Body of pancreas (tissue), 4 donors: ENCODE measurements around the gene COG3. TPM values are rescaled to one million over a fixed set of nuclear protein-coding genes. Genes with fewer than 3 reads are reported as not detected.
"Not testable (repeated sequence)": the region's sequence is repeated elsewhere in the genome, so short reads cannot be mapped to it uniquely, and the experiment has no call there.

Experiments used
- ATAC-seq: fragments of 150-250 bp; one replicate; pipeline ENCODE4 v1.9.1; 2016
- DNase-seq, 4 donors: peaks; one replicate each; pipeline ENCODE4 v3.0.0-alpha.2; 2019
- H3K27ac ChIP-seq, 4 donors: fragments of 200-600 bp; sonication (generic); 1 replicate in 3 of 4; 2 replicates in 1 of 4; pipeline versions ENCODE4 v1.5.1 to v1.6.1; 2016 to 2019; ENCODE audit warnings: mild to moderate bottlenecking in 1 of 4, mixed read lengths in 1 of 4, moderate library complexity in 1 of 4
- H3K27me3 ChIP-seq, 2 donors: fragments of 200-600 bp; sonication (generic); one replicate each; pipeline ENCODE4 v1.6.0; 2016; ENCODE audit warnings: mild to moderate bottlenecking in 1 of 2
- H3K36me3 ChIP-seq, 2 donors: fragments of 200-600 bp; sonication (generic); replicated peaks in 1 of 2; 2 replicates each; pipeline ENCODE4 v1.5.1; 2016; ENCODE audit warnings: low read depth in 2 of 2; ENCODE audit not compliant: insufficient read depth in 1 of 2
- H3K4me1 ChIP-seq: fragments of 200-600 bp; sonication (generic); one replicate; pipeline ENCODE4 v1.6.0; 2016
- H3K4me3 ChIP-seq, 2 donors: fragments of 200-600 bp; sonication (generic); 1 replicate in 1 of 2; 2 replicates in 1 of 2; pipeline ENCODE4 v1.5.1; 2016 to 2019
- H3K9me3 ChIP-seq, 3 donors: fragments of 200-600 bp; sonication (generic); 1 replicate in 2 of 3; 2 replicates in 1 of 3; pipeline ENCODE4 v1.5.1; 2016
- CTCF ChIP-seq, 7 experiments: fragments of 450-650 bp in 4 of 7; fragments of 200-600 bp in 3 of 7; sonication (generic) in 3 of 7; IDR thresholded peaks; one replicate each; pipeline ENCODE4 v1.5.1; 2016 to 2019; ENCODE audit warnings: antibody characterized with exemption in 7 of 7
- POLR2A ChIP-seq, 3 donors: fragments of 450-650 bp; IDR thresholded peaks; one replicate each; pipeline ENCODE4 v1.6.1; 2016; ENCODE audit warnings: antibody characterized with exemption in 3 of 3, mild to moderate bottlenecking in 2 of 3
- WGBS, 2 donors: methylation state at CpG; one replicate each; pipeline ENCODE4 v1.1.5; 2017; 5-methylcytosine and 5-hydroxymethylcytosine counted together
- intact Hi-C: fragments of 100-400 bp; cut with DNase I; formaldehyde crosslinking; loops from one replicate; pipeline ENCODE4 v1.15.1; 2023
- total RNA-seq, 2 donors: library from RNA; depleted of rRNA; stranded (reverse); fragments of >200 nt; gene quantifications; one replicate each; pipeline ENCODE4 v1.1.0, GENCODE V29; 2016

COG3 gene
- total RNA-seq, 2 donors from 2014 or later: 49.0 to 52.7 TPM

GRCh38 chr13:45419945-45420344 lies 44.8 kb upstream of the COG3 start:
- 70 to 96% methylated on average over 1 of the region's 1 CpG for WGBS, 2 donors
- H3K27me3 ChIP-seq: no peaks in the 10 kb centered on the region
- DNase-seq (no peak), ATAC-seq (no peak)
- TF ChIP-seq POLR2A (IDR thresholded peaks at IDR 0.05): no peak
- no peak for TF ChIP-seq CTCF (IDR thresholded peaks at IDR 0.05)
- peaks cover 18% of the 10 kb centered on the region for H3K4me1 ChIP-seq
- no peaks in the 10 kb centered on the region for H3K36me3 ChIP-seq
- H3K27ac ChIP-seq: no peak overlapping the region
- no peak overlapping the region for H3K4me3 ChIP-seq
- H3K9me3 ChIP-seq: no peaks in the 10 kb centered on the region
- intact Hi-C loops: no loop called here

DNA sequence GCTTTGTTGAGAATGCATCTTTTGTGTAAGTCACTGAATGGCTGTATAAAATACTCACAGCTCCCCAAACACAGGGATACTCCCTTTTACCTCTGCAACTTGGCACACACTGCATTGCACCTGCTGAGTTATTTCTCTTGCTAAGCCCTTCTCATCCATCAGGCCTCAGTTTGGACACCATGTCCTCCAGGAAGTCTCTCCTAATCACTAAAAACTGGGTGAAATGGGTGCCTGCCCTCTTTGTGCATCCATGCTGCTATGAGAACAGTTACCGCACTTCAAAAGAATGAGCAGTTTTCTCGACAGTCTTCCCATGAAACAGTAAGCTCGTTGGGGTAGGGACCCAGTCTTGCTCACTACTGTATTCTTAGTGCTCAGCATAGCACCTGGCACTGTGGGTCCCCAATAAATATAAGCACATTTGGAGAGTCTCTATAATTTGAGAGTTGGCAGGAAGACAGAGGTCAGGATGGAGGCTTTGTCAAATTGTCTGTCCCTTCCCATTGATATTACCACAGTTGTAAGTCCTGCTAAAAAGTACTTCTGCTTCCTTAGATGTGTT lies 41.9 kb upstream of the COG3 start:
- no peak for DNase-seq
- Histone ChIP-seq H3K36me3 (no peaks in the 10 kb centered on the region), H3K4me1 (no peaks in the 10 kb centered on the region), H3K27ac (no peak overlapping the region), H3K4me3 (no peak overlapping the region), H3K27me3 (no peaks in the 10 kb centered on the region), H3K9me3 (no peaks in the 10 kb centered on the region)
- no peak for TF ChIP-seq CTCF (IDR thresholded peaks at IDR 0.05)
- no peak for TF ChIP-seq POLR2A (IDR thresholded peaks at IDR 0.05)
- no peak for ATAC-seq
- WGBS, 2 donors: 74 to 76% methylated on average over 3 of the region's 3 CpGs
- intact Hi-C loops: no loop called here

- WGBS, 2 donors: 81 to 84% methylated on average over 16 of the region's 16 CpGs
- H3K4me3 ChIP-seq, H3K27ac ChIP-seq, ATAC-seq, DNase-seq, H3K9me3 ChIP-seq, H3K4me1 ChIP-seq, H3K36me3 ChIP-seq, H3K27me3 ChIP-seq, intact Hi-C loops: not testable (repeated sequence)
Measured at GRCh38 chr13:45426056-45426841, 38.5 kb upstream of the COG3 start.

GRCh38 chr13:45432737-45433380 lies 31.9 kb upstream of the COG3 start:
- no peak for TF ChIP-seq CTCF (IDR thresholded peaks at IDR 0.05)
- no peak for TF ChIP-seq POLR2A (IDR thresholded peaks at IDR 0.05)
- H3K27me3 ChIP-seq: no peaks in the 10 kb centered on the region
- peak overlapping the region; percentile 51 to 76 (median 54) for H3K27ac ChIP-seq
- no peaks in the 10 kb centered on the region for H3K36me3 ChIP-seq
- ATAC-seq (peak; percentile 30), DNase-seq (no peak)
- no peaks in the 10 kb centered on the region for H3K9me3 ChIP-seq
- H3K4me3 ChIP-seq: no peak overlapping the region
- WGBS, 2 donors: 43 to 61% methylated on average over 6 of the region's 6 CpGs
- peaks cover 21% of the 10 kb centered on the region for H3K4me1 ChIP-seq
- intact Hi-C loops: no loop called here

DNA sequence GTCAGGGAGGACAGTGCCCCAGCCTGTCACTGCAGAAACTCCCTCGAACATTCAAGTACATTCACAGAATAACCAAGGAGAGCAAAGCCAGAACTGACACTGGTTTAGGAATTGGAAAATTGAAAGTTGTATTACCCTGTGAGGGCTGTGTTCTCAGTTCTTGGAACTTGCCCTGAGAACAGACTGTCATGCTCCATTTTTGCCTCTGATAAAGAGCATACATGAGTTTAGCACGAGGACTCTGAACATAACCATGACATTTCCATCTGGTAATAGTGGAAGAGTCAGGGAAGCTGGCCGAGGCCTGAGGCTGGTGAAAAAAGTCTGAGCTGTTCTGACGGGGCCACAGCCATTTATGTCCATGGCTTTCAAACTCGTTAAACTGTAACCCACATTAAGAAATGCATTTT lies 31.4 kb upstream of the COG3 start:
- Histone ChIP-seq H3K9me3 (no peaks in the 10 kb centered on the region), H3K4me1 (peaks cover 21% of the 10 kb centered on the region), H3K36me3 (no peaks in the 10 kb centered on the region), H3K27ac (peak overlapping the region; percentile 51 to 76 (median 54)), H3K27me3 (no peaks in the 10 kb centered on the region), H3K4me3 (no peak overlapping the region)
- WGBS, 2 donors: 11 to 25% methylated on average over 5 of the region's 5 CpGs
- intact Hi-C loops: no loop called here
- DNase-seq: no peak
- no peak for TF ChIP-seq POLR2A (IDR thresholded peaks at IDR 0.05)
- no peak for TF ChIP-seq CTCF (IDR thresholded peaks at IDR 0.05)
- ATAC-seq: peak; percentile 58
